Keratinocyte (primary cell): Measurements from ENCODE around the gene OR52I2.

ENCODE experiments used
- CTCF ChIP-seq, 3 experiments: IDR thresholded peaks in 1 of 3; conservative IDR thresholded peaks in 1 of 3; optimal IDR thresholded peaks in 1 of 3; 2 replicates in 2 of 3; 3 replicates in 1 of 3; pipeline versions ENCODE3 to v1.5.1; 2011; ENCODE audit warnings: low read length in 3 of 3, mild to moderate bottlenecking in 3 of 3, moderate library complexity in 2 of 3, control low read depth in 1 of 3, inconsistent platforms in 1 of 3; ENCODE audit not compliant: insufficient read depth in 2 of 3; ENCODE audit errors: extremely low read depth in 1 of 3
- EZH2 ChIP-seq: IDR thresholded peaks from one replicate; pipeline ENCODE4 v1.6.1; 2012; ENCODE audit warnings: inconsistent platforms, mild to moderate bottlenecking, low read length, moderate library complexity

- TF ChIP-seq CTCF (optimal IDR thresholded peaks at IDR 0.05 in 1 of 3, IDR thresholded peaks at IDR 0.05 in 1 of 3, conservative IDR thresholded peaks at IDR 0.05 in 1 of 3; ENCODE audit: extremely low read depth in 1 of 3, insufficient read depth in 2 of 3, low read length in 3 of 3) = no peak
- TF ChIP-seq EZH2 = no peak
Observed at GRCh38 chr11:4619514-4619913, 38.0 kb downstream of the OR52I2 start.
